GM18517 (cell line): Measurements from ENCODE around the gene RPL38.

ENCODE experiments used
- ATAC-seq: cut with Tn5 transposase; IDR thresholded peaks from one replicate; pipeline ENCODE4 v1.9.1; 2021; ENCODE audit warnings: mild to moderate bottlenecking, moderate library complexity; ENCODE audit not compliant: unreplicated experiment

The RPL38 gene

GRCh38 chr17:74206332-74206818 is 2.9 kb downstream of the RPL38 start:
- no peak for ATAC-seq

GRCh38 chr17:74210191-74211140 is 7.0 kb downstream of the RPL38 start:
- no peak for ATAC-seq

- ATAC-seq, result no peak
Measured at GRCh38 chr17:74211141-74211911, 7.8 kb downstream of the RPL38 start.

GRCh38 chr17:74211912-74212208 is 8.4 kb downstream of the RPL38 start:
- no peak for ATAC-seq

DNA sequence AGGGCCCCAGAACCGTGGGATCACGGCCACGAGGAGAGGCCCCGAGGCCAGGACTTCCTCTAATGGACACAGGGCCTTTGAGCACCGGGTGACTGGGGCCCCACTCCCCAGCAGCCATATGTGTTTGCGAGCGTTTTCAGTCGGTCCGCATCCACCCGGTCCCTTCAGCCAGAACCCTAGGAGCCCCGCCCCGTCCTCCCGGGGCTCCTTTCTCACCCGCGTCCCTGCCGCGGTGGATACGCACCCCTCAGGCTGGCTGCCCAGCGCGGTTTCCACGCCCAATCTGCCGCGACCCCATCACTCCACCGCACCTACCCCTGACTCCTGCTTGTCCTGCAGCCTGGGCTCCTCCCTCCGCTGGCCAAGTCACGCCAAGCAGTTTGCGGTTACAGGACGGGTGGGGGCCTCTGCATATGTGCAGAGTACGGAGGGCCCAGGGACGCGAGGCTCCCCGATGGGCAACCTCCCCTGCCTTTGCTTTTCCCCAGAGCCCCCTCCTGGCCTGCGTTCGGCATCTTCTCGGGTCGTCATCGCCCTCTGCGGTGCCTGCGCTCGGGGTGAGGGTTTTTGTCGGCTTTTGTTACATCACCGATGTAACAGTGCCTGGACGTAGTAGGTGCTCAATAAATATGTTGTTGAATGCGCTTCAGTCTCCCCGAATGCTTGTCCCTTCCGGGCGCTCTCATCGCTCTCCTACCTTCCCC is 8.9 kb downstream of the RPL38 start:
- ATAC-seq, result peak; percentile 12

- peak; percentile 51 for ATAC-seq
Measured at GRCh38 chr17:74212913-74213791, 9.7 kb downstream of the RPL38 start, which contains the start of gene TTYH2. TTYH2 (plus strand) TSS chr17:74213571; CDS start chr17:74213588, 17 bp downstream.

GRCh38 chr17:74213861-74214391 is 10.4 kb downstream of the RPL38 start:
- no peak for ATAC-seq

DNA sequence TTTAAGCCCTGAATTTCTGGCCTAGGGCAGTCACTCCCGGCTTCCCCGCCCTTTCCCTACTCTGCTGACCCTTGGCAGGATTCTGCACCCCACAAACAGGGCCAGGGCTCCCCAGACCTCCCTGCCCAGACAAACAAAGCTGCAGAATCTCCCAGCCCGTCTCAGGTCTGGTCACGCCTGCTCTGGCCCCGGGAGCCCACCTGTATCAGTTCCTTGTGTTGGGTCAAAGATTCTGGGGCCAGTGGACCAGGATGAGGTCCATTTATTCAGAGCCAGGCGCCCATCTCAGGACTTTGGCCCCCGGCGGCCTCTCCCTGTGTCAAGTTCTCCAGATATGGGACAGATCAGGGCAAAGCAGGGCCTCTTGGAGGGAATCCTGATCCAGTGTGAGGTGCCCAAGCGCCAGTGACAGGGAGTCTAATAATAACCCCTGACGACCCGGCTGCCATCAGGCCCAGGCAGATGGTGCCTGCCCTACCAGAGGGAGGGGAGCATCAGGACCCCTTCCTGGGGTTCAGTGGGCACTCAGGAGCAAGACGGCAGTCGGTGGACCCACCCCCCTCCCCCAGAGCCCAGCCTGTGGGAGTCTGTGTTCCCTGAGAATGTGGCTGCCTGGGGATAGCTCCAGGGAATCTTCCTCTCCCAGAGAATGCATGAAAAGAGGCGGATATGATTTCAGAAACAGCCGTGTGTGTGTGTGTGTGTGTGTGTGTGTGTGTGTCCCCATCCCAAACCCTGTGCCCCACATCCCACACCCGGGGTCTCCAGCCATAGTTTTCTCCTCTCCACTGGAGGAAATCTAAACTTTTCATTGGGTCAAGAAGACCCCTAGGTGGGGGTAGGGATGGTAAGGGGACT is 11.2 kb downstream of the RPL38 start:
- ATAC-seq, result no peak

- no peak for ATAC-seq
Measured at GRCh38 chr17:74215342-74215727, 11.9 kb downstream of the RPL38 start.

DNA sequence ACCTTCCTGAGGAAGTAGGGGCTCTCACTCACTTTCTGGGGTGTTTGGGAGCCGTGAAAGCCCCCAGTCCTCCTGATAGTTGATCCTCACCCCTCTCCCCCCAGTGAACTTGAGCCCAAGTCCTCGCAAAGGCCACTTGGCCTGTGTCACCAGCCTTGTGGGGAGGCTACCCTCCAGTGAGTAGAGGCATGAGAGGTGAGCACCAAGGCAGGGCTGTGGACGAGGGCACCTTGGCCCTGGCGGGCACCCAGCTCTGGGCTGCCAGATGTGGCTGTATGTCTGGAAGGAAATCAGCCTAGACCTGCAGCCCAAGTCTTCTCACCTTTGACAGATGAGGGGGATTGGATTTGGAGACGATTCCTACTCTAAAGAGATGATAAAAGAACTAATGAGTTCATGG is 13.0 kb downstream of the RPL38 start:
- ATAC-seq, result no peak

DNA sequence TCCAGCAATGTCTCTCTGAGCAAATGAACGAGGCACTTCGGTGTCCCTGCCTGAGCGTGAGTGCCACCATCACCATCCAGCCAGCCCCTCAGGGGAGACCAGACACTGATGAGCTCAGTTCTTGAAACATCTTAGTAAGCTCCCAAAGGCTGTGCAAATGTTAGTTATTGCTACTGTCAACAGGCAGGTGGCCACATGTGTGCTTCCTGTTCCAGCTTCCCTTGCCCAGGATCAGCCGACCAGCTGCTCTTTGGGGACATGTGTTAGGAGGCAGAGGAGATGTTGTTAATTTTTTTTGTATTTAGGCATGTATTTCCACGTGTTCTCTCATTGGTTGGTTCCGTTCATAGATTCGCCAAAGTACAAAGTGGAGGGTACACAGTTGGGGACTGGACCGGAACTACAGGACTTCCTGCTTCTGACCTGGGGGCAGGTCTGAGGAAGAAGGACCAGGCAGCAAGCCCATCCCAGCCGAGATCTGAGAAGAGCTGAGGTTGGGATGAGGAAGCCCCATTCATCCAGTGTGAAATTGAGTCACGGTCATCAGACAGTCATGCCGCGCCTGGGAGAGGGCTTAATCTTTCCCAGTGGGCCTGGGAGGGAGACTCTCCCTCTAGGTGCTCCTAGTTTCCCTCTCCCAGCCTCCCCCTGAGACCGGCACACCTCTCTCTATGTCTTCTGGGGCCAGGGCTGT is 13.7 kb downstream of the RPL38 start:
- ATAC-seq, result no peak

GRCh38 chr17:74217888-74218287 is 14.4 kb downstream of the RPL38 start:
- no peak for ATAC-seq

DNA sequence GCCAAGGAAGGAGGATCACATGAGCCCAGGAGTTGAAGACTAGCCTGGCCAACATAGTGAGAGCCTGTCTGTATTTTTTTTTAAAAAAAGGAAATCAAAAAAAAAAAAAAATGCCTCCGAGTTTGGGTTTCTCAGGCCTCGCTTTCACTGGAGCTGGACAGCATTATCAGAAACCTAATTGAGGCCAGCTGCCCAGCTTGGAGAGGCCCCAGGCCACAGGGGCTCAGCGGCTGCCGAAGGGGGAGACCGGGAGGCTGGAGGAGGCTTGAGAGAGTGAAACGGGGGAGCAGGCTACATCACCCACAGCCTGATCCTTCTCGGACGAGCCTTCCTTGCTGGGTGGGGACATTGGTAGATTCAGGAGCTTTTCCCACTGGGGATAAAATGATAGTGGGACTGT is 15.0 kb downstream of the RPL38 start:
- ATAC-seq, result no peak

DNA sequence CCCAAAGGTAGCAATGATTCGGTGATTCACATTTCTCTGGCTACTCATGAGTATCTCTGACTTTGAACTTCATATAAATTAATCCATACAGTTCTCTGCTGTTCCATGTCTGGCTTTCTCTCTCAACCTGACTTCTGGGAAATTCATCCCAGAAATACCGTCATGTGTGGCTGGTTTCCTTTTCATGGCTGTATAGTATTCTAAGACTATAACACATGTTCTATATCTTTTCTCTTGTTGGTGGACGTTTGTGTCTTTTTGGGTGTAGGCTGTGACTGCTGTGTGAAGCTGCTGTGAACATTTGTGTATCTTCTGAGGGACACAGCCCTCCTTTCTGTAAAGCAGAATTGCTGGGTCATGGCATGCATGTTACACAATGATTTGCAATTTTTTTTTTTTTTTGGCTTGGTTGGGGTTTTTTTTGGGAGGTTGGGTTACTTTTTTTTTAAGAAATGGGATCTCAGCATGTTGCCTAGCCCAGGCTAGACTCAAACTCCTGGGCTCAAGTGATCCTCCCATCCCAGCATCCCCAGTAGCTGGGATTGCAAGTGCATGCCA is 16.2 kb downstream of the RPL38 start:
- ATAC-seq, result no peak

DNA sequence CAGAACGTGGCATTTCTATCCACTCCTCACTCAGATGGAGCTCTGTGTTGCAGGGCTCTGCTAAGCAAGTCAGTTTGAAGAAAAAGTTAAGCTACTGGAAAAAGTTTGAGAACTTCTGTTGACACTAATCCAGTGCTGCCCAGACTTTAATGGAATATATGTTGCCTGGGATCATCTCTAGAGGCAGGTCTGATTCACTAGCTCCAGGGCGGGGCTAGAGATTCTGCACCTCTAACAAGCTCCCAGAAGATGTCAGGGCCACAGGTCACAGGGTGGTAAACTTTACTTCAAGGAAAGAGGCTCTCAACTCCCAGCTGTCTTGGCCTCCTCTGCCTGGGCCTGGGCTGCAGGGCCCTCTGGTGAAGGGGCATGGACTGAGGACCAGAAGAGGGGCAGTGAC is 16.7 kb downstream of the RPL38 start:
- no peak for ATAC-seq

DNA sequence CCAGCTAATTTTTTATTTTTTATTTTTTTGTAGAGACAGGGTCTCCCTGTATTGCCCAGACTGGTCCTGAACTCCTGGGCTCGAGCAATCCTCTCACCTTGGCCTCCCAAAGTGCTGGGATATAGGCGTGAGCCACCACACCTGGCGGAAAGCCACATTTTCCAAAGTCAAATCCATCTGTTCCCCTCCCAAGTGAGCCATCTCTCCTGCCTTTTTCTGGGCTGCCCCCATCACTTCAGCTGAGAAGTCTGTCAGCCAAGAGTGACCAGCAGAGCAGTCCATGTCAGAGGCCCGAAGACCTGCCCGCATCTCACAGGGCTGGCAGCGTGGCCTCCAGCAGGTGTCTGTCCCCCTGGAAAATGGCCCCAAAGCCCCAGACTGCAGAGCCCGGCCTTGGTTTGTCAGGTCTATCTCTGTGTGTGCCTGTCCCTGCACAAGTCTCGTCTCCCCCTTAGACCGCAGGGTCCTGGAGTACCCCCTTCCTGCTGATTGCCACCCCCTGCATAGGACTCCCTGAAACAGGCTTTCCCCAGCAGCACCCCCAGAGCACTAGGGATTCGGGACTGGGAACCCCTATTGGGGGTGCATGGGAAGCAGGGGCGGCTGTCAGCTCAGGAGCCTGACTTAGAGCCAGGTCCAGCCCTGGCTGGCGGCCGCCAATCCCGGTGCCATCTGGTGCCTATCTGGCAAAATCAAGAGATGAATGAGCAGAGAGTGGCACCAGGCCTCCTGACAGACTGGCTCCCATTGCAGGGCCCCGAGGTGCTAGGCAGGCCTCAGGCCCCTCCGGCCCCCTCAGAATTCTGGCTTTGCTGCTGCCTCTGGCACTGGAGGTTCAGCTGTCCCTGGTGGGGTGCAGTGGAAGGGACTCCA is 17.7 kb downstream of the RPL38 start:
- ATAC-seq, result no peak

- ATAC-seq, result no peak
Measured at GRCh38 chr17:74222399-74222798, 18.9 kb downstream of the RPL38 start.
